SK-N-MC (cell line): ENCODE data around the gene ETFA.

Source experiments
- EZH2 ChIP-seq: fragments of 200-600 bp; sonication (generic); IDR thresholded peaks from one replicate; pipeline ENCODE4 v1.6.1; 2017; ENCODE audit warnings: antibody characterized with exemption
- FOXP2 ChIP-seq: optimal IDR thresholded peaks from 2 replicates; pipeline ENCODE3; 2011; ENCODE audit warnings: mild to moderate bottlenecking, moderate library complexity; ENCODE audit not compliant: insufficient read depth; ENCODE audit errors: extremely low read length, control extremely low read depth
- POLR2AphosphoS5 ChIP-seq: IDR thresholded peaks from 2 replicates; pipeline ENCODE4 v1.6.1; 2012; ENCODE audit warnings: mild to moderate bottlenecking, low read depth, low read length, borderline replicate concordance

DNA sequence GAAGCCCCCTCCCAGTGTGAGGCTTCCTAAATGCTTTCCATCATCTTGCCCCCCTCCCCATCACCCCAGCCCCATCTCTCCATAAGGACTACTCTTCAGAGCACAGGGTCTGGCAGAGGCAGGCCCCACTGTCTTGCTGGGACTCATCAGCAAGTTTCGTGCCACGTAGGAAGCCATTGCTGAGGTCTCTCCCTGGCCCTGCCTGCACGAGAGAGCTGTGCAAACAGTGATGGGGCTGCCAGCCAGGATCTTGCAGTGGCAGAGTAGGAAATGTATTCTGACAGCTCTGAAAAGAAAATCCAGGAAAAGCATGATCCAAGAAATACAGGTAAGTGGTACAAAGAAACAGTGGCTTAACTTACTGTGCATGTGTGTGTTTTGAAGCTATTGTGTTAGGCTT is 47.9 kb upstream of the ETFA start:
- TF ChIP-seq POLR2AphosphoS5 = no peak
- no peak for TF ChIP-seq EZH2
- TF ChIP-seq FOXP2 = no peak
